Skeletal muscle tissue (tissue), 4 donors: ENCODE data around the gene FTL. TPM values are rescaled to one million over a fixed set of nuclear protein-coding genes. Genes with fewer than 3 reads are reported as not detected.

ENCODE experiments used
- H3K27ac ChIP-seq: one replicate; pipeline ENCODE4 v1.7.0; 2013; ENCODE audit warnings: mild to moderate bottlenecking, low read depth, low read length, inconsistent platforms
- H3K27me3 ChIP-seq, 3 donors: one replicate each; pipeline ENCODE4 v1.7.0; 2013; ENCODE audit warnings: low read length in 3 of 3; ENCODE audit not compliant: control insufficient read depth in 3 of 3, insufficient read depth in 3 of 3
- H3K36me3 ChIP-seq, 3 donors: one replicate each; pipeline ENCODE4 v1.7.0; 2013; ENCODE audit warnings: low read length in 3 of 3; ENCODE audit not compliant: control insufficient read depth in 3 of 3, insufficient read depth in 3 of 3
- H3K4me1 ChIP-seq, 3 donors: one replicate each; pipeline ENCODE4 v1.7.0; 2013; ENCODE audit warnings: low read length in 3 of 3, mild to moderate bottlenecking in 3 of 3; ENCODE audit not compliant: control insufficient read depth in 3 of 3, insufficient read depth in 3 of 3
- H3K4me3 ChIP-seq, 3 donors: one replicate each; pipeline ENCODE4 v1.7.0; 2013; ENCODE audit warnings: low read length in 3 of 3
- H3K9ac ChIP-seq, 3 donors: one replicate each; pipeline ENCODE4 v1.7.0; 2013; ENCODE audit warnings: low read length in 3 of 3, mild to moderate bottlenecking in 3 of 3, moderate library complexity in 2 of 3, low read depth in 1 of 3
- H3K9me3 ChIP-seq, 3 donors: one replicate each; pipeline ENCODE4 v1.7.0; 2013; ENCODE audit warnings: low read length in 3 of 3; ENCODE audit not compliant: control insufficient read depth in 3 of 3
- total RNA-seq: library from RNA; depleted of rRNA; stranded (reverse); fragments of >200 nt; gene quantifications from one replicate; pipeline ENCODE4 v1.2.3, GENCODE V29; 2014
- donor health status: Osteomylitis.

FTL gene
- total RNA-seq, 1 donor from 2014 or later, result 470 TPM

DNA sequence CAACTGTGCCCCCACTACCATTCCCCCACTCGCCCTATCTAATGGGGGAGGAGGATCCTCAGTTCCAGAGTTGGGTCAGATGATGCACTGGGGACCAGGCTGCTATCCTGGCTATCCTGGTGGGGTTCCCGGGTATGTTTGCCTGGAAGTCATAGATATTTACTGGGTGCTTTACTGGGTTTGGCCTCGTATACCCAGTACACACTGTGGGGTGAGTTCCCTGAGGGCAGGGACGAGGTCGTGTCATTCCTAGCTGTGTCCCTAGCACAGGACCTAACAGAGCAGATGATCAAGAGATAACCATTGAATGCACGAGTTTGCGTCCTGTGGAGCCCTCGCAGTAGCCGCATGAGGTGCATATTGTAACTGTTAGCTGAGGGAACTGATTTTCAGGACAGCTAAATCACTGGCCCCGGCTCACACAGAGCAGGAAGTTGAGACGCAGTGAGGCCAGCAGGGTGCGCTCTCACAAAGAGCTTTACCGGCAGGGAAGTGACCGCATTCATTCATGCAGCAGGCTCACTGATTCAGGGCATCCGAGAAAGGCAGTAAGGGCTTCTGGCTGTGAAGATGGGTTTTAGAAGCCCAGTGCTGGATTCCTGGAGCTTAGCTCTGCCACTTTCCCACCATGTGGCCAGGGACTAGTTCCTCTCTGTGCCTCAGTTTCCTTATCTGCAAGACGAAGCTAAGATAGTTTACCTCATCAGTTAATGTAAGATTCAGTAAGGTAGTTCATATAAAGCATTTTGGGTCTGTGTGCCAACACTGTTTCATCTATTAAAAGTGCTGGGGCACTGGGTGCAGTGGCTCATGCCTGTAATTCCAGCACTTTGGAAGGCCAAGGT, 34.6 kb downstream of the FTL start:
- Histone ChIP-seq H3K9ac (peak overlapping the region in 1 of 3 donors; percentile 45), H3K4me3 (no peak overlapping the region), H3K27ac (no peak overlapping the region), H3K27me3 (no peaks in the 10 kb centered on the region), H3K36me3 (peaks cover 11 to 15% (median 11%) of the 10 kb centered on the region in 3 donors), H3K4me1 (peaks cover 5 to 19% (median 16%) of the 10 kb centered on the region in 3 donors), H3K9me3 (no peaks in the 10 kb centered on the region)

DNA sequence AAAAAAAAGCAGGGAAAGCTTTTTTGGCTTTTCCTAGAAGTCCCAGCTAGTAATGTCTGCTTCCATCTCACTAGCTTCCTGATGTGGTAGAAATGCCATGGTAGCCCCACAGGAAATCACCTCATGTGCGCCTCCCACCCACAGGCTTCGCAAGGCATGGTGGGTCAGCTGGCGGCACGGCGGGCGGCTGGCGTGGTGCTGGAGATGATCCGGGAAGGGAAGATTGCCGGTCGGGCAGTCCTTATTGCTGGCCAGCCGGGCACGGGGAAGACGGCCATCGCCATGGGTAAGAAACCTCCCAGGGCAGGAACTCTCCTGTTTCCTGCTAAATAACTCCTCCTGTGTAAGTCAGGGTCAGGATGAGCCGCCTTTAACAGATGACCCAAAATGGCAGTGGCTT, 39.0 kb downstream of the FTL start:
- H3K4me3 ChIP-seq, result no peak overlapping the region
- no peak overlapping the region for H3K27ac ChIP-seq
- no peaks in the 10 kb centered on the region for H3K9me3 ChIP-seq
- H3K36me3 ChIP-seq, result peaks cover 34 to 41% (median 36%) of the 10 kb centered on the region in 3 donors
- H3K4me1 ChIP-seq, result peaks cover 0 to 8% (median 3%) of the 10 kb centered on the region in 3 donors
- H3K9ac ChIP-seq, result no peak overlapping the region
- H3K27me3 ChIP-seq, result no peaks in the 10 kb centered on the region

DNA sequence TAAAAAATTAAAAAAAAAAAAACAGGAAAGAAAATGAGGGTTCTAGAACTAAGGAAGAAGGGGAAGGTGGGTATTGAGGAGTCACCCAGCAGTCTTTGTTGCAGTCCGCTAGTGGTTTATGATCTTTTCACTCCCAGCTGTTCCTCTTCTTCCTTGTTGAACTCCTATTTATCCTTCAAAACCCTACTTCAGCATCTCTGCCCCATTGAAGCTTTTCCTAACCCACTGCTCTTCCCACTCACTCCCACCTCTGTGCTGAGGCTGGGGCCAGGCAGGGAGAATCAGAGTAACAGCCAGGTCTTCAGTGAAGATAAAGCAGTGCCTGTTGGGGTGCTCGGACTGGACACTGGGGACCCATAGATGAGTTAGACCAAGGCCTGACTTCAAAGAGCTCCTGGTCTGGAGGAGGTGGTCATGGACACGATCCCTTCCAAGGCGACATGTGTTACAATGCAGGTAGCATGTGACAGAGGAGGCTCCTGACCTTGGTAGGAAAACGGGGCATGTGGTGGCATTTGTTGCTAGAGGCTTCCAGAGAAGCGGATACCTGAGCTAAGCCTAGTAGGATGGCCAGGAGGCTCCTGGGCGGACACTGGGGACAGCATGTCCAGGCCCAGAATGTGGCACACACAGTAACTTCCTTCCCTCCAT, 40.0 kb downstream of the FTL start:
- Histone ChIP-seq H3K27me3 (no peaks in the 10 kb centered on the region), H3K4me3 (no peak overlapping the region), H3K4me1 (no peaks in the 10 kb centered on the region), H3K27ac (no peak overlapping the region), H3K9me3 (no peaks in the 10 kb centered on the region), H3K9ac (no peak overlapping the region), H3K36me3 (peaks cover 40 to 48% (median 40%) of the 10 kb centered on the region in 3 donors)

DNA sequence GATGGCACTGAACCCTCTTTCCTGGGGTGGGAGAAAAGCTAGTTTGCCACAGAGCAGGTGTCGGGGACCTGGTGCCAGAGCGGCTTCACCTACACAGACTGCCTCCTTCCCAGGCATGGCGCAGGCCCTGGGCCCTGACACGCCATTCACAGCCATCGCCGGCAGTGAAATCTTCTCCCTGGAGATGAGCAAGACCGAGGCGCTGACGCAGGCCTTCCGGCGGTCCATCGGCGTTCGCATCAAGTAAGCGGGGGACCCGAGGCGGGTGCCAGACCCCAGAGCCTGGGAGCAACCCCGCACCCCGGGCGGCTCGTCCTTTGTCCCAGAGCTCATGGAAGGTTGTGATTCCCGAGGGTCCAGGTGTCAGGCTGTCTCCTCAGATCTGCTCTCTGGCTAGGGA, 41.8 kb downstream of the FTL start:
- Histone ChIP-seq H3K36me3 (peaks cover 52 to 61% (median 56%) of the 10 kb centered on the region in 3 donors), H3K4me1 (no peaks in the 10 kb centered on the region), H3K9me3 (no peaks in the 10 kb centered on the region)

DNA sequence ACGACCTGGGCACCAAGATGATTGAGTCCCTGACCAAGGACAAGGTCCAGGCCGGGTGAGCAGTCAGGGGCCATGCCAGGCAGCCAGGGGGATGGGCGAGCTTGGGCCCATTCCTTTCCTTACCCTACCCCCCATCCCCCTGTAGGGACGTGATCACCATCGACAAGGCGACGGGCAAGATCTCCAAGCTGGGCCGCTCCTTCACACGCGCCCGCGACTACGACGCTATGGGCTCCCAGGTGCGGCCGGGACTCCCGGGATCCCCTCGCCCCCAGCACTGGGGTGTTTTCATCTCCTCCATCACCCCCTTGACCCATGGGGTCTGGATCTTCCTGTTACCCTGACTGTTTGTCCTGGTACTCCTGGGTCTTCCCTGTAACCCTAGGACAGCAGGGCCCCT, 44.7 kb downstream of the FTL start:
- Histone ChIP-seq H3K27me3 (no peaks in the 10 kb centered on the region), H3K4me1 (no peaks in the 10 kb centered on the region), H3K27ac (no peak overlapping the region), H3K9ac (no peak overlapping the region), H3K9me3 (no peaks in the 10 kb centered on the region), H3K4me3 (no peak overlapping the region), H3K36me3 (peaks cover 53 to 63% (median 59%) of the 10 kb centered on the region in 3 donors)

More for the DNA sequence above, 41.8 kb downstream of the FTL start:
- no peaks in the 10 kb centered on the region for H3K27me3 ChIP-seq
- H3K27ac ChIP-seq, result no peak overlapping the region
- H3K4me3 ChIP-seq, result no peak overlapping the region
- no peak overlapping the region for H3K9ac ChIP-seq

DNA sequence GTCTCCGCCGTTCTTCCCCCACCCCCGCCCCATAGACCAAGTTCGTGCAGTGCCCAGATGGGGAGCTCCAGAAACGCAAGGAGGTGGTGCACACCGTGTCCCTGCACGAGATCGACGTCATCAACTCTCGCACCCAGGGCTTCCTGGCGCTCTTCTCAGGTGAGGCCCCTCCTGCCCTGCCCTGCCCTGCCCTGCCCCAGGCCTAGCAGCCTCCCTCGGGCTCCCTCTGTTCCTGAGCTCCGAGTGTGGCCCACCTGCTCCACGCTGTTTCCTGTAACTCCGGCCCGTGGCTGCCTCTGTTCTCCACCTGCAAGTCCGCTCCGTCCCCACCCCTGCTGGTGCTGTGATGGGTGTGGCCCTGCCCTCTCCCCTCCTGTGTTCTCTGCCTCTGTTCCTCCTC, 45.3 kb downstream of the FTL start:
- Histone ChIP-seq H3K9me3 (no peaks in the 10 kb centered on the region), H3K27ac (no peak overlapping the region), H3K27me3 (no peaks in the 10 kb centered on the region), H3K9ac (no peak overlapping the region), H3K36me3 (peaks cover 53 to 63% (median 60%) of the 10 kb centered on the region in 3 donors), H3K4me1 (no peaks in the 10 kb centered on the region), H3K4me3 (no peak overlapping the region)

DNA sequence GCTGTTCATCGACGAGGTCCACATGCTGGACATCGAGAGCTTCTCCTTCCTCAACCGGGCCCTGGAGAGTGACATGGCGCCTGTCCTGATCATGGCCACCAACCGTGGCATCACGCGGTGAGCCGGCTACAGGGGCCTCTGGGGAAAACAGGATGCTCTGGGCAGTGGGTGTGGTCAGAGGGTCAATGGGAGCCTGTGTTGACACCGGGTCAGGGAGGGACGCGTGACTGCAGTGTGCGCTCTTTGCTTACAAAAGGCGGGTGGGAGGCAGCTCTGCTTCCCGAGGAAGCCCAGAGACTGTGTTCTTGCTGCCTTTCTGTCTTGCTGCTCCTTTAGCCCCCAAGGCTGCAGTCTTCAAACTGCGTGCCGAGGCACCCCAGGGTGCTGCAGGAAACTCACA, 46.1 kb downstream of the FTL start:
- H3K36me3 ChIP-seq, result peaks cover 53 to 67% (median 62%) of the 10 kb centered on the region in 3 donors

DNA sequence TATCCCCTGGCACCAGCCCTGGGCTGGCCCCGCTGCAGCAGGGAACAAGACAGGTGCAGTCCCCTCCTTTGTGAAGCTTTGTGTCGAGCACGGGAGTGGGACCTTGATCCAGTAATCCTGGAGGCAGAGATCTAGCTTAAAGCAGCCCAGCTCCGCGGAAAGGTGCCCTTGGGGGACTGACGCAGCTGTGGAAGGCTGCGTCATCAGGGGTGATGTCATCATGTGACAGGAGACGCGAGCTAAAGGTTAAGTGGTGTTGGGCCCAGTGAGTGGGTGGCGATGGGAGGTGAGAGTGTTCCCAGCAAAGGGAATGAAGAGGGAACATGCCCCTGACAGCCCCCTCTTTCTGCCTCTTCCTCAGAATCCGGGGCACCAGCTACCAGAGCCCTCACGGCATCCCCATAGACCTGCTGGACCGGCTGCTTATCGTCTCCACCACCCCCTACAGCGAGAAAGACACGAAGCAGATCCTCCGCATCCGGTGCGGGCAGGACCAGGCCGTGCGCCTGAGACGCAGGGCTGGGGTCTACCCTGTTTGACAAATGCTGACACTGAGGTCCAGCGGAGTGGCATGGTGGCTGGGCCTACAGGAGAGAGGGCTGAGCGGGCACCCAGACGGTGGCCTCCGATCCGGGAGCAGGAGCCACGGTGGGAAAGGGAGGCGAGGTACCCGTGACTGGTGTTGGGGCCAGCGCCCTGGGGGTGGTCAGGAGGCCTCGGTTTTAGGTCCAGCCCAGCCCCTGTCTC, 49.2 kb downstream of the FTL start:
- no peak overlapping the region for H3K9ac ChIP-seq
- no peak overlapping the region for H3K27ac ChIP-seq
- peaks cover 38 to 54% (median 50%) of the 10 kb centered on the region in 3 donors for H3K36me3 ChIP-seq
- no peaks in the 10 kb centered on the region for H3K9me3 ChIP-seq
- H3K27me3 ChIP-seq, result peaks cover under 1 to 3% (median 3%) of the 10 kb centered on the region in 3 donors
- peaks cover 12 to 20% (median 15%) of the 10 kb centered on the region in 3 donors for H3K4me1 ChIP-seq
- H3K4me3 ChIP-seq, result no peak overlapping the region

More for the DNA sequence above, 46.1 kb downstream of the FTL start:
- Histone ChIP-seq H3K9me3 (no peaks in the 10 kb centered on the region), H3K4me3 (no peak overlapping the region), H3K27me3 (no peaks in the 10 kb centered on the region), H3K4me1 (no peaks in the 10 kb centered on the region), H3K27ac (no peak overlapping the region), H3K9ac (no peak overlapping the region)

DNA sequence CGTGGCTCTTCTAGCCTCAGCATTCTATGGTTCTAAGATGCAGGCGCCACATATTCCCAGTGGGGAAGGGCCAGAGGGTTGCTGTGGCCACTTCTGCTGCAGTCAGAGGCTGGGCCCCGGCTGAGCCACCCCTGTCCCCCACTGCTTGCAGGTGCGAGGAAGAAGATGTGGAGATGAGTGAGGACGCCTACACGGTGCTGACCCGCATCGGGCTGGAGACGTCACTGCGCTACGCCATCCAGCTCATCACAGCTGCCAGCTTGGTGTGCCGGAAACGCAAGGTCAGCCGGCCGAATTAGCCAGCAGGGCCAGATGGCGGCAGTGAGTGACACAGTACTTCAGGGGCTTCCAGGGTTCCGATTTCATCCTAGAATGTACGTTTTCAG, 49.8 kb downstream of the FTL start:
- Histone ChIP-seq H3K36me3 (peaks cover 33 to 48% (median 44%) of the 10 kb centered on the region in 3 donors), H3K9ac (no peak overlapping the region), H3K4me3 (no peak overlapping the region), H3K9me3 (no peaks in the 10 kb centered on the region), H3K27ac (no peak overlapping the region), H3K27me3 (peaks cover 3 to 6% (median 4%) of the 10 kb centered on the region in 3 donors), H3K4me1 (peaks cover 15 to 21% (median 16%) of the 10 kb centered on the region in 3 donors)
